Motor neuron (in vitro differentiated cells): ENCODE data around the gene TMEM190. TPM values are rescaled to one million over a fixed set of nuclear protein-coding genes. Genes with fewer than 3 reads are reported as not detected.
"Not testable (repeated sequence)": the region's sequence is repeated elsewhere in the genome, so short reads cannot be mapped to it uniquely, and the experiment has no call there.

ENCODE experiments used
- ATAC-seq, 8 experiments: fragments of 200-7000 bp; cut with Tn5 transposase; replicated peaks in 6 of 8; 2 replicates each; pipeline ENCODE4 v1.8.0; 2021; ENCODE audit warnings: mild to moderate bottlenecking in 8 of 8, moderate library complexity in 8 of 8
- H3K27ac ChIP-seq, 2 donors: fragments of 250-450 bp; sonication (Bioruptor Pico); 2 replicates each; pipeline ENCODE4 v1.9.0; 2021; ENCODE audit warnings: antibody characterized with exemption in 2 of 2, mild to moderate bottlenecking in 2 of 2, moderate library complexity in 1 of 2
- H3K4me1 ChIP-seq, 2 donors: fragments of 250-450 bp; sonication (Bioruptor Pico); replicated peaks in 1 of 2; 2 replicates each; pipeline ENCODE4 v1.6.1; 2021; ENCODE audit warnings: antibody characterized with exemption in 2 of 2, mild to moderate bottlenecking in 2 of 2, moderate library complexity in 1 of 2
- H3K4me3 ChIP-seq, 5 donors: fragments of 250-450 bp; sonication (Bioruptor Pico); 2 replicates each; pipeline ENCODE4 v1.9.0; 2021; ENCODE audit warnings: antibody characterized with exemption in 5 of 5, mild to moderate bottlenecking in 5 of 5, moderate library complexity in 4 of 5
- WGBS, 10 experiments: fragments of 450-650 bp; shearing (Covaris generic); methylation state at CpG; one replicate each; pipeline ENCODE4 v1.0.0; 2022; 5-methylcytosine and 5-hydroxymethylcytosine counted together
- in situ Hi-C, 9 experiments: fragments of 400-800 bp; cut with MboI; loops; one replicate each; pipeline ENCODE4 v1.15.0; 2021; ENCODE audit warnings: low sequenced_read_pairs in 9 of 9, low pct_unique_long_range_greater_than_20kb in 2 of 9; ENCODE audit not compliant: unreplicated experiment in 9 of 9
- total RNA-seq, 8 experiments: library from RNA; unstranded; fragments of 300-600 nt; gene quantifications; 2 replicates each; pipeline versions ENCODE4 v1.2.3 to v1.2.4, GENCODE V29; 2022

TMEM190 gene
- 1 to 10 TPM in 1 of 8 experiments, under 1 TPM in 2, not detected in 5; 0.46 to 8.4 (median 0.58) TPM for total RNA-seq

GRCh38 chr19:55376241-55376933, at the start of gene TMEM190:
TSS of gene TMEM190 (plus strand) at chr19:55376826. CDS start at chr19:55376854, 28 bp downstream.
- no peak within 1 kb of the TSS for H3K4me3 ChIP-seq

DNA sequence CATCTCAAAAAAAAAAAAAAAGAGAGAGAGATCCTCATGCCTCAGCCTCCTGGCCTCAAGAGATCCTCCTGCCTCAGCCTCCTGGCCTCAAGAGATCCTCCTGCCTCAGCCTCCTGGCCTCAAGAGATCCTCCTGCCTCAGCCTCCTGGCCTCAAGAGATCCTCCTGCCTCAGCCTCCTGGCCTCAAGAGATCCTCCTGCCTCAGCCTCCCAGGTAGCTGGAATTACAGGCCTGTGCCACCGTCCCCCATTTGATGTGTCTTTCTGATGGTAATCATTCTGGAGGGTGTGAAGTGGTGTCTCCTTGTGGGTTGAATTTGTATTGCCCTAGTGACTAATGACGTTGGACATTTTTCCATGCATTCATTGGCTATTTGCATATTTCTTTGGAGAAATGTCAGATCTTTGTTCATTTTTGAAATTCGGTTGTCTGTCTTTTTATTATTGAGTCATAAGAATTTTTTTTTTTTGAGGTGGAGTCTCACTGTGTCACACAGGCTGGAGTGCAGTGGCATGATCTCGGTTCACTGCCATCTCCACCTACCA, 47.8 kb upstream of the TMEM190 start:
- H3K4me3 ChIP-seq, H3K27ac ChIP-seq, H3K4me1 ChIP-seq, in situ Hi-C loops: not testable (repeated sequence)
- 14 to 91% (median 67%) methylated on average over 1 to 4 of the region's 4 CpGs; no CpG with 5 or more reads in 1 of the 10 experiments for WGBS, 10 experiments
- ATAC-seq = peak in 2 of 8 experiments; percentile 56 to 67

More at GRCh38 chr19:55376241-55376933, at the start of gene TMEM190:
- in situ Hi-C loops = no loop called here
- ATAC-seq = peak; percentile 62 to 81 (median 72)
- Histone ChIP-seq H3K4me1 (peaks cover 36 to 55% of the 10 kb centered on the region in 2 donors), H3K27ac (peak within 1 kb of the TSS in 1 of 2 donors; percentile 65)
- 33 to 71% (median 55%) methylated on average over 2 to 7 of the region's 21 CpGs; no CpG with 5 or more reads in 6 of the 10 experiments for WGBS, 10 experiments

- 0 to 100% (median 86%) methylated on average over 1 to 4 of the region's 6 CpGs; no CpG with 5 or more reads in 1 of the 10 experiments for WGBS, 10 experiments
- ATAC-seq, H3K4me1 ChIP-seq, H3K27ac ChIP-seq, H3K4me3 ChIP-seq, in situ Hi-C loops: not testable (repeated sequence)
Observed at GRCh38 chr19:55329791-55330190, 46.8 kb upstream of the TMEM190 start.

- in situ Hi-C loops = no loop called here
- no peak overlapping the region for H3K4me3 ChIP-seq
- peak in 7 of 8 experiments; percentile 1 to 38 (median 16) for ATAC-seq
- no peak overlapping the region for H3K27ac ChIP-seq
- peaks cover 0 to 5% of the 10 kb centered on the region in 2 donors for H3K4me1 ChIP-seq
- WGBS, 10 experiments = 64 to 100% (median 80%) methylated on average over 3 to 10 of the region's 11 CpGs; no CpG with 5 or more reads in 1 of the 10 experiments
Observed at GRCh38 chr19:55333870-55334269, 42.8 kb upstream of the TMEM190 start.

DNA sequence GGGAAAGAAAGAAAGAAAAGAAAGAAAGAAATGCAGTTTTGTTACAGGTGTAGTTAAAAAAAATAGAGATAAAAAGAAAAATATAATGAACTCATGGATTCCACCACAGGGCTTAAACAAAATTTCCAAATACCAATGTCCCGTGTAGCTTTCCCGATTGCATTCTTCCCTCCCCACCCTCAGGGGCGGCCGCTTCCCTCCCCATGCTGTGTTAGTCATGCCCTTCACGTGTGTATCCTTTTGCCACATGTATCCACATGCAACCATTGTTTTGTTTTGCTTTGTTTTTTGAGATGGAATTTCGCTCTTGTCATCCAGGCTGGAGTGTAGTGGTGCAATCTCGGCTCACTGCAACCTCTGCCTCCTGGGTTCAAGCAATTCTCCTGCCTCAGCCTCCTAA, 40.5 kb upstream of the TMEM190 start:
- H3K4me3 ChIP-seq = no peak overlapping the region
- H3K27ac ChIP-seq = no peak overlapping the region
- in situ Hi-C loops = no loop called here
- 1 to 88% (median 67%) methylated on average over 2 to 7 of the region's 7 CpGs; no CpG with 5 or more reads in 2 of the 10 experiments for WGBS, 10 experiments
- peaks cover 0 to 5% of the 10 kb centered on the region in 2 donors for H3K4me1 ChIP-seq
- no peak for ATAC-seq

DNA sequence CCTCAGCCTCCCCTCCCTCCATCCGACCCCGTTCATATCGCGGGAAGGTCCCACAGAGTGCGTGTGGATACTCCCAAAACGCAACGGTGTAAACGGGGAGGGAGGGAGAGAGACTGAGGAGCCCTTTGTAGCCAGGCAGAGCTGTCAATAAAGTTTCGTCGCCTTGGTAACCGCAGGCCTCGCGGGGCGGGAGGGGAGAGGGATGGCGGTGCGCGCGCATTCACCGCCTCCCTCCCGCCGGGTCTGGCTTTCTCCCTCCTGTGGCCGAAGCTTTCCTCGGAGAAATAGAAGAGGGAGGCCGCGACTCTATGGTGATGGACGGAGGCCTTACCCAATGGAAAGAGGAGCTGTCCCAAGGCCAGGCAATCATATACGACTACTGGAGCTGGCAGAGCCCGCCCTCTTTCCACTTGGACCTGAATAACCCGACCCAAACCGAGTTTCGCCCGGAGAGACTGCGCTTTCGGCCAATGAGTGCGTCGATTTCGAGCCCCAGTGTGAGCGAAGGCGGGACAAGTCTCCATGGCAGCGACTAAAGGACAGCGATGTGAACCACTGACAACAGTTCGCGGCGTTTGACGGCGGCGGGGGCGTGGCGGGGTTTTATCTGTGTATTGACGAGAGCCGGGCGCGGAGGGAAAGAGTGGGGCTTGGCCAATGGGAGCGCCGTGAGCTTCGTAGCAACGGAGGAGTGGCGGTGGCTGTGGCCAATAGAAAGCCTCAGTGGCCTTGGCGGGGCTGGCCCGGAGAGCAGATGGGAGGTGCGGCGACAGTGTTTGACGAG, 37.3 kb upstream of the TMEM190 start, which contains the start of gene KMT5C:
Gene KMT5C, plus strand, starts transcription at position 772 of the 784 bp plus-strand sequence. CDS start 2,061 bp downstream, outside the sequence.
- peak within 1 kb of the TSS; percentile 94 to 100 for H3K27ac ChIP-seq
- ATAC-seq = peak; percentile 74 to 88 (median 85)
- peak within 1 kb of the TSS; percentile 49 to 62 (median 56) for H3K4me3 ChIP-seq
- H3K4me1 ChIP-seq = peaks cover 6 to 8% of the 10 kb centered on the region in 2 donors
- in situ Hi-C loops = no loop called here
- WGBS, 10 experiments = 0 to 3% (median 0%) methylated on average over 1 to 16 of the region's 63 CpGs; no CpG with 5 or more reads in 5 of the 10 experiments

DNA sequence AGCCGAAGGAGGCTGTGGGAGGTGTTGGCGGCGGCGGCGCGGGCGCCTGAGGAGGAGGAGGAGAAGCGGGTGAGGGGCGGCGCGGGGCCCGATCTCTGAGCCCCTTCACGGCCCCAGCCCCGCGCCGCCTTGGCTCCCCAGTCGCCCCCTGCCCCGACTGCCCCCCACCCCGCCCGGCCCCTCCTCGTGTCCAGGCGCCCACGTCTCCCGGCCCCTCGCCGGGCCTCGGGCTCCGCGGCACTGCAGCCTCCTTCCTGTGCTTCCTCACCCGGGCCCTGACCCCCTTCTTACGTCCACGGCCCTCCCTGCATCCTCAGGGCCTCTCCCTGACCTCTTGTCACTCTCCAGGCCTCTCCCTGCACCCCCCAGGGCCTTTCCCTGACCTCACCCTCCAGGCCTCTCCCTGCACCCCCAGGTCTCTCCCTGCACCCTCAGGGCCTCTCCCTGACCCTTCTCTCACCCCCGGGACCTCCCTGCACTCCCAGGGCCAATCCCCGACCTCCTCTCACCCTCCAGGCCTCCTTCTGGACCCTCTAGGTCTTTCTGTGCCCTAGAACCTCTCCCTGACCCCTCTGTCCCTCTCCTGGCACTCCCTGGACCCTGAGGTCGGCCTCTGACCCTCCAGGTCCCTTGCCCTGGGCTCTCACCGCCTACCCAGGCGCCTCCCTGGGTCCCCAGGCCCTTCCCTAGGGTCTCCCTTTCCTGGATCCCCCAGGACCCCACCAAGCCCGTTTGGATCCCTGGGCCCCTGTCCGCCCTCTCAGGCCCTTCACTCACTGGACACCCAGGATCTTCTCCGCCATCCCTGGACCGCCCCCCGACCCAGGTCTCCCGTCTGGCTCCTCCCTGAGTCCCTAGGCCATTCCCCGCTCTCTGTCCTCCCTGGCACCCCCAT, 36.5 kb upstream of the TMEM190 start:
- WGBS, 10 experiments = 0% methylated on average over 2 of the region's 44 CpGs; no CpG with 5 or more reads in 9 of the 10 experiments
- ATAC-seq = peak in 2 of 8 experiments; percentile 3 to 13
- in situ Hi-C loops = no loop called here

DNA sequence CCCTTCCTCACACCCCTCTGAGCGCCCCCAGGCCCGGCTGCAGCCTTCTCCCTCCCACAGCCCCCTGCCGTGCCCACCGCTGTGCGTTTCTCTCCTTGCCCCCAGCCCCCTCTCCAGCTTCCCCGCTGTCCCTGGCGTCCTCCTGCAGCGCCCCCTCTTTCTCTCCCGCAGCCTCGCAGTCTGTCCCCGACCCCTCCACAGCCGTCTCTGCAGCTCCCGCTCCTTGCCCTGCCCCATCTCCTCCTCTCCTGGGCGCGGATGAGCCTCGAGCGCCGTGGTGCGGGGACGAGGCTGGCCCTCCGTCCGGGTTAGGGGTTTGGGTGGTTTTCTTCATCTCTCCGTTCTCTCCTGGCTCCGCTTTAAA, 35.9 kb upstream of the TMEM190 start:
- no CpG with 5 or more reads among the region's 24 CpGs for WGBS, 10 experiments
- in situ Hi-C loops = no loop called here
- Histone ChIP-seq H3K4me3 (peak overlapping the region; percentile 49 to 62 (median 56)), H3K27ac (peak overlapping the region; percentile 86 to 88), H3K4me1 (peaks cover 8 to 10% of the 10 kb centered on the region in 2 donors)
- peak in 5 of 8 experiments; percentile 4 to 20 (median 12) for ATAC-seq

More for the DNA sequence above, 36.5 kb upstream of the TMEM190 start:
- H3K27ac ChIP-seq = peak overlapping the region; percentile 86 to 88
- peak overlapping the region; percentile 49 to 62 (median 56) for H3K4me3 ChIP-seq
- H3K4me1 ChIP-seq = peaks cover 6 to 8% of the 10 kb centered on the region in 2 donors

DNA sequence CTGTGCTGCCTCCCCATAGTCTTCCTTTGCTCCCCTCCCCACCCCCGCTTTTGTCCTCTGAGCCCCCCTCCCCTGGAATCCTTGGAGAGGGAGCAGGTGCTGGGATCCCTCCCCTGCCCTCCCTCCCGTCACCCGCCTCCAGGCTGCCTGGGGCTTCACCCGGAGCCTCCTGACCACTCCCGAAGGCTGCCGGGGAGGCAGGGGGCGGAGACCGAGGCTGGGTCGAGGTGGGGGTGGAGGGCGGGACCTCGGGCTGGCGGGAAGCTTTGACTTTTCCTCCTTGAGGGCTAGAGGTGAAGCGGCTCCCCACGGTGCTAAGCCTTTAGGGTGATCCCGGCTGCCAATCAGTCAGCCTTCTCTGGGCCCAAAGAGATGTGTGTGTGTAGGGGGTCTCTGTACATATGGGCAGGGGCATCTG, 35.4 kb upstream of the TMEM190 start:
- peak overlapping the region; percentile 49 to 62 (median 56) for H3K4me3 ChIP-seq
- ATAC-seq = peak in 6 of 8 experiments; percentile 2 to 16 (median 8)
- peaks cover 8 to 15% of the 10 kb centered on the region in 2 donors for H3K4me1 ChIP-seq
- peak overlapping the region; percentile 86 to 88 for H3K27ac ChIP-seq
- no CpG with 5 or more reads among the region's 15 CpGs for WGBS, 10 experiments
- in situ Hi-C loops = no loop called here

GRCh38 chr19:55341595-55342531, 34.8 kb upstream of the TMEM190 start:
- H3K4me3 ChIP-seq = peak overlapping the region; percentile 49 to 62 (median 56)
- WGBS, 10 experiments = 51 to 80% (median 80%) methylated on average over 2 to 6 of the region's 50 CpGs; no CpG with 5 or more reads in 7 of the 10 experiments
- H3K27ac ChIP-seq = no peak overlapping the region
- peaks cover 8 to 19% of the 10 kb centered on the region in 2 donors for H3K4me1 ChIP-seq
- in situ Hi-C loops = no loop called here
- no peak for ATAC-seq

DNA sequence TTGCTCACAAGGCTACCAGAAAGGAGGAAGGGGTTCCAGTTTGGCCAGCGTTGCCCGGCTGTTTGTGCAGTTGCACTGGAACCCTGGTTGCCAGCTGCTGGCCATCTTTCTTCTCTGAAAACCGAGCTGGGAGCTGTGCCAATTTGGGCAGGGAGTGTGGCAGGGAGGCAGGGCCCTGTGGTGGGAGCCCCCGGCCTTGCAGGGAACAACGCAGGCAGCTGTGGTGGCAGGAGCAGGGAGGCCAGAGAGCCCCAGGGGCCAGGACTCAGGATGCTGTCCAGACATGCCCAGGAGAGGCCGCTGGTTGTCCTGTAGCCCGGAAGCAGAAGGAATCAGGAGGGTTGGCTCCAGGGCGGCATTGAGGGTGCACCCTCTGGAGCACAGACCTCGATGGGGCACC, 32.2 kb upstream of the TMEM190 start:
- Histone ChIP-seq H3K4me3 (no peak overlapping the region), H3K4me1 (peaks cover 25 to 44% of the 10 kb centered on the region in 2 donors), H3K27ac (no peak overlapping the region)
- in situ Hi-C loops = no loop called here
- no peak for ATAC-seq
- WGBS, 10 experiments = 40 to 80% methylated on average over 1 of the region's 9 CpGs; no CpG with 5 or more reads in 8 of the 10 experiments
